Transverse colon (tissue), 3 donors: Measurements from ENCODE around the gene OR2A25.

Source experiments
- POLR2A ChIP-seq: fragments of 450-650 bp; IDR thresholded peaks from one replicate; pipeline ENCODE4 v1.6.1; 2016; ENCODE audit warnings: antibody characterized with exemption, mild to moderate bottlenecking, moderate library complexity
- TF ChIP-seq, protein P1 (sequence below), 5 experiments: fragments of 200-600 bp in 3 of 5; fragments of 450-650 bp in 2 of 5; sonication (generic) in 3 of 5; IDR thresholded peaks; 1 replicate in 2 of 5; 2 replicates in 3 of 5; pipeline ENCODE4 v1.5.1; 2016 to 2017; ENCODE audit warnings: antibody characterized with exemption in 5 of 5, inconsistent platforms in 3 of 5, mild to moderate bottlenecking in 2 of 5, moderate library complexity in 1 of 5

DNA sequence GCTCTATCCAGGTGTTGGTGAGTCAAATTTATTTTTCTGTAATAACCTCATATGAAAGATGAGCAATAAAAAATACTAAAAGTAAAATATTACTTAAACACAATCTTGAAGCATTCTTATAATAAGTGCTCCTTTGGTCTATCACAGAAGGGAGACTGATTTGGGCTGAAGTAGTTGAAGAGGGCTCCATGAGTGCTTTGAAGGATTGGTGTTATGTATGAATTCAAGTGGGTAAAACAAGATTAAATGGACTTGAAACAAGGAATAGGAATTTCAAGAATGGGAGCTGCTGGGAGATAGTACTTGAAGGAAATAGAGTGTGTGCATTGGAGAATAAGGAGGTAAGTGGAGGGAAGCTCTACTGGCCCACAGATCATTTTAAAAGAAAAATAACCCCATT, 32.4 kb downstream of the OR2A25 start:
- TF ChIP-seq, protein P1, sequence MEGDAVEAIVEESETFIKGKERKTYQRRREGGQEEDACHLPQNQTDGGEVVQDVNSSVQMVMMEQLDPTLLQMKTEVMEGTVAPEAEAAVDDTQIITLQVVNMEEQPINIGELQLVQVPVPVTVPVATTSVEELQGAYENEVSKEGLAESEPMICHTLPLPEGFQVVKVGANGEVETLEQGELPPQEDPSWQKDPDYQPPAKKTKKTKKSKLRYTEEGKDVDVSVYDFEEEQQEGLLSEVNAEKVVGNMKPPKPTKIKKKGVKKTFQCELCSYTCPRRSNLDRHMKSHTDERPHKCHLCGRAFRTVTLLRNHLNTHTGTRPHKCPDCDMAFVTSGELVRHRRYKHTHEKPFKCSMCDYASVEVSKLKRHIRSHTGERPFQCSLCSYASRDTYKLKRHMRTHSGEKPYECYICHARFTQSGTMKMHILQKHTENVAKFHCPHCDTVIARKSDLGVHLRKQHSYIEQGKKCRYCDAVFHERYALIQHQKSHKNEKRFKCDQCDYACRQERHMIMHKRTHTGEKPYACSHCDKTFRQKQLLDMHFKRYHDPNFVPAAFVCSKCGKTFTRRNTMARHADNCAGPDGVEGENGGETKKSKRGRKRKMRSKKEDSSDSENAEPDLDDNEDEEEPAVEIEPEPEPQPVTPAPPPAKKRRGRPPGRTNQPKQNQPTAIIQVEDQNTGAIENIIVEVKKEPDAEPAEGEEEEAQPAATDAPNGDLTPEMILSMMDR (IDR thresholded peaks at IDR 0.05), result no peak
- no peak for TF ChIP-seq POLR2A
